Measurements from ENCODE around the gene KCNH2.

DNA sequence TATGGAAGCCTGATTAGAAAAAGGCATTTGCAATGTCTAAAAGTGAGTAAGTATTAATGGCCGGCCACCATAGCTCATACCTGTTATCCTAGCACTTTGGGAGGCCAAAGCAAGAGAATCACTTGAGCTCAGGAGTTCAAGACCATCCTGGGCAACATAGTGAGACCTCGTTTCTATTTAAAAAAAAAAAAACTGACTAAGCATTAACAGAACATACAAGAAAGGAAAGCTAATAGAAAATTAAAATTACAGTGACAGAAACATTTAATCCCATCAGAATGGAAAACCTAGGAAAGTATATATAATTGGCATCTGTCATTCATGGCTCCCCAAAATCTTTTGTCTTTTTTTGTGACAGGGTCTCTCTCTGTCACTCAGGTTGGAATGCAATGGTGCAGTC, 69.9 kb downstream of the KCNH2 start:
- TF ChIP-seq, protein P1, sequence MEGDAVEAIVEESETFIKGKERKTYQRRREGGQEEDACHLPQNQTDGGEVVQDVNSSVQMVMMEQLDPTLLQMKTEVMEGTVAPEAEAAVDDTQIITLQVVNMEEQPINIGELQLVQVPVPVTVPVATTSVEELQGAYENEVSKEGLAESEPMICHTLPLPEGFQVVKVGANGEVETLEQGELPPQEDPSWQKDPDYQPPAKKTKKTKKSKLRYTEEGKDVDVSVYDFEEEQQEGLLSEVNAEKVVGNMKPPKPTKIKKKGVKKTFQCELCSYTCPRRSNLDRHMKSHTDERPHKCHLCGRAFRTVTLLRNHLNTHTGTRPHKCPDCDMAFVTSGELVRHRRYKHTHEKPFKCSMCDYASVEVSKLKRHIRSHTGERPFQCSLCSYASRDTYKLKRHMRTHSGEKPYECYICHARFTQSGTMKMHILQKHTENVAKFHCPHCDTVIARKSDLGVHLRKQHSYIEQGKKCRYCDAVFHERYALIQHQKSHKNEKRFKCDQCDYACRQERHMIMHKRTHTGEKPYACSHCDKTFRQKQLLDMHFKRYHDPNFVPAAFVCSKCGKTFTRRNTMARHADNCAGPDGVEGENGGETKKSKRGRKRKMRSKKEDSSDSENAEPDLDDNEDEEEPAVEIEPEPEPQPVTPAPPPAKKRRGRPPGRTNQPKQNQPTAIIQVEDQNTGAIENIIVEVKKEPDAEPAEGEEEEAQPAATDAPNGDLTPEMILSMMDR (IDR thresholded peaks at IDR 0.05 in 8 of 11, conservative IDR thresholded peaks at IDR 0.05 in 3 of 11), result no peak
- no peak for TF ChIP-seq POLR2A (IDR thresholded peaks at IDR 0.05)
